Measurements from ENCODE around the gene IL17RB. TPM values are rescaled to one million over a fixed set of nuclear protein-coding genes. Genes with fewer than 3 reads are reported as not detected.

Gene IL17RB
- total and polyA plus RNA-seq, 4 donors = 0.88 to 7.4 (median 4.4) TPM

DNA sequence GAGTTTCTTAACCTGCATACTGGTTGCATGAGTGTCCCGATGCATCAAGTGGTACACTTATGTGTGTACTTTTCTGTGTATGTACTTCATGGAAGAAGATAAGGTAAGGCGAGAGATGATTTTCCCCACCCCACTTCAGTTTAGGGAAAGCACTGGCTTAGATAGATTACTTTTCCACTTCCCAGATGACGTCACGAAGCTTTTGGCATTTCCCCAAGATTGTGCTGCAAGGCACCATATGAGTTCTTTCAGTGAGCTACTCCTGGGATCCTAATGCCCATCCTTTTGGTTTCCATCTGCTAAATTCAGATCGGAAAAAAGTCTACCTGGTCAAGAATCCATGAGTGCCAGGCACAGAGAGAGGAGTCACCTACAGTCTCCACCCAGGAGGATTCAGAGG, 4.5 kb downstream of the IL17RB start:
- WGBS, 2 donors = 47 to 57% methylated on average over 5 of the region's 5 CpGs
- ATAC-seq (ENCODE audit: insufficient read depth, low FRiP score) (no peak), DNase-seq (peak; percentile 72 to 86 (median 81))
- Histone ChIP-seq H3K36me3 (ENCODE audit: control insufficient read depth in 4 of 4, insufficient read depth in 4 of 4, low read length in 4 of 4) (no peaks in the 10 kb centered on the region), H3K9ac (ENCODE audit: insufficient read depth in 1 of 2, low read length in 2 of 2) (no peak overlapping the region), H3K27me3 (ENCODE audit: control insufficient read depth in 3 of 3, insufficient read depth in 3 of 3, low read length in 2 of 3) (peaks cover 0 to 9% (median 8%) of the 10 kb centered on the region in 3 donors), H3K4me3 (no peak overlapping the region), H3K9me3 (ENCODE audit: control insufficient read depth in 4 of 4, insufficient read depth in 3 of 4, low read length in 3 of 4) (no peaks in the 10 kb centered on the region), H3K27ac (ENCODE audit: low read depth in 1 of 2, low read length in 1 of 2) (no peak overlapping the region), H3K4me1 (ENCODE audit: control insufficient read depth in 5 of 5, insufficient read depth in 5 of 5, low read length in 5 of 5) (peaks cover 0 to 7% (median 3%) of the 10 kb centered on the region in 5 donors)
- TF ChIP-seq, protein P1, sequence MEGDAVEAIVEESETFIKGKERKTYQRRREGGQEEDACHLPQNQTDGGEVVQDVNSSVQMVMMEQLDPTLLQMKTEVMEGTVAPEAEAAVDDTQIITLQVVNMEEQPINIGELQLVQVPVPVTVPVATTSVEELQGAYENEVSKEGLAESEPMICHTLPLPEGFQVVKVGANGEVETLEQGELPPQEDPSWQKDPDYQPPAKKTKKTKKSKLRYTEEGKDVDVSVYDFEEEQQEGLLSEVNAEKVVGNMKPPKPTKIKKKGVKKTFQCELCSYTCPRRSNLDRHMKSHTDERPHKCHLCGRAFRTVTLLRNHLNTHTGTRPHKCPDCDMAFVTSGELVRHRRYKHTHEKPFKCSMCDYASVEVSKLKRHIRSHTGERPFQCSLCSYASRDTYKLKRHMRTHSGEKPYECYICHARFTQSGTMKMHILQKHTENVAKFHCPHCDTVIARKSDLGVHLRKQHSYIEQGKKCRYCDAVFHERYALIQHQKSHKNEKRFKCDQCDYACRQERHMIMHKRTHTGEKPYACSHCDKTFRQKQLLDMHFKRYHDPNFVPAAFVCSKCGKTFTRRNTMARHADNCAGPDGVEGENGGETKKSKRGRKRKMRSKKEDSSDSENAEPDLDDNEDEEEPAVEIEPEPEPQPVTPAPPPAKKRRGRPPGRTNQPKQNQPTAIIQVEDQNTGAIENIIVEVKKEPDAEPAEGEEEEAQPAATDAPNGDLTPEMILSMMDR (IDR thresholded peaks at IDR 0.05; ENCODE audit: control extremely low read depth, extremely low read depth) = no peak

DNA sequence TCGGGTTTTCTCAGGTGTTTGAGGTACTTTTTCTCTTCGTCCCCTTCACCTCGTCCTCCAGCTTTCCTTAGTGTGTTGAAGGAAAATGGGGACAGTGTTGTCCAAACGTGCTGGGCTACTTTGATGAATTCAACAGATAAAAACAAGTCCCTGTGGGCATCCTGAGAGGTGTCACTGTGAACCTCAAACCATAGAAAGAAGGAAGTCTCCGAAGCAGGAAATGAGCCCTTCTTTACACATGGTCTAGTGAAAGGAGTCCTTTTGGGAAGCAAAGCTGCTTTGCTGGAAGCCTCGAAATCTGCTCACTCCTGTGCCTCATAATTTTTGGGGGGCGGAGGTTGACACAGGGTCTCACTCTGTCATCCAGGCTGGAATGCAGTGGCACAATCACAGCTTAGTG, 10.6 kb downstream of the IL17RB start:
- H3K27me3 ChIP-seq (ENCODE audit: control insufficient read depth in 3 of 3, insufficient read depth in 3 of 3, low read length in 2 of 3) = no peaks in the 10 kb centered on the region
- H3K4me1 ChIP-seq (ENCODE audit: control insufficient read depth in 5 of 5, insufficient read depth in 5 of 5, low read length in 5 of 5) = peaks cover 0 to 2% (median 0%) of the 10 kb centered on the region in 5 donors
- TF ChIP-seq, protein P1 (IDR thresholded peaks at IDR 0.05; ENCODE audit: control extremely low read depth, extremely low read depth) = no peak
- peaks cover 0 to 8% (median 4%) of the 10 kb centered on the region in 4 donors for H3K36me3 ChIP-seq (ENCODE audit: control insufficient read depth in 4 of 4, insufficient read depth in 4 of 4, low read length in 4 of 4)
- no peak overlapping the region for H3K27ac ChIP-seq (ENCODE audit: low read depth in 1 of 2, low read length in 1 of 2)
- H3K9ac ChIP-seq (ENCODE audit: insufficient read depth in 1 of 2, low read length in 2 of 2) = no peak overlapping the region
- 58 to 59% methylated on average over 7 of the region's 7 CpGs for WGBS, 2 donors
- no peaks in the 10 kb centered on the region for H3K9me3 ChIP-seq (ENCODE audit: control insufficient read depth in 4 of 4, insufficient read depth in 3 of 4, low read length in 3 of 4)
- no peak overlapping the region for H3K4me3 ChIP-seq
- DNase-seq = no peak
- no peak for ATAC-seq (ENCODE audit: insufficient read depth, low FRiP score)

GRCh38 chr3:53858096-53858741, 11.9 kb downstream of the IL17RB start:
- no peaks in the 10 kb centered on the region for H3K9me3 ChIP-seq (ENCODE audit: control insufficient read depth in 4 of 4, insufficient read depth in 3 of 4, low read length in 3 of 4)
- H3K27ac ChIP-seq (ENCODE audit: low read depth in 1 of 2, low read length in 1 of 2) = no peak overlapping the region
- H3K27me3 ChIP-seq (ENCODE audit: control insufficient read depth in 3 of 3, insufficient read depth in 3 of 3, low read length in 2 of 3) = no peaks in the 10 kb centered on the region
- ATAC-seq (ENCODE audit: insufficient read depth, low FRiP score) (no peak), DNase-seq (no peak)
- peaks cover 0 to 2% (median 0%) of the 10 kb centered on the region in 5 donors for H3K4me1 ChIP-seq (ENCODE audit: control insufficient read depth in 5 of 5, insufficient read depth in 5 of 5, low read length in 5 of 5)
- no peak overlapping the region for H3K4me3 ChIP-seq
- peaks cover 3 to 17% (median 8%) of the 10 kb centered on the region in 4 donors for H3K36me3 ChIP-seq (ENCODE audit: control insufficient read depth in 4 of 4, insufficient read depth in 4 of 4, low read length in 4 of 4)
- no peak overlapping the region for H3K9ac ChIP-seq (ENCODE audit: insufficient read depth in 1 of 2, low read length in 2 of 2)
- TF ChIP-seq, protein P1 (IDR thresholded peaks at IDR 0.05; ENCODE audit: control extremely low read depth, extremely low read depth) = no peak
- 82 to 87% methylated on average over 7 of the region's 7 CpGs for WGBS, 2 donors
